GM12878 (cell line): ENCODE data around the gene AKAP9. TPM values are rescaled to one million over a fixed set of nuclear protein-coding genes. Genes with fewer than 3 reads are reported as not detected.

ENCODE experiments used
- ATAC-seq: fragments of 200-7000 bp; cut with Tn5 transposase; 3 replicates; pipeline ENCODE4 v1.9.1; 2020; ENCODE audit warnings: mild to moderate bottlenecking, moderate library complexity
- BruUV-seq: library from RNA; stranded (reverse); fragments of 400-500 nt; replicated peaks from 2 replicates; lab custom pipeline; 2021; lab: Mats Ljungman, UMichigan
- CTCF ChIA-PET: fragments of 300-600 bp; sonication (Branson Sonifier 250); formaldehyde crosslinking; extraction: SDS; loops from one replicate; lab custom pipeline; 2021; ENCODE audit warnings: inconsistent platforms; lab: Yijun Ruan, JAX
- POLR2A ChIA-PET: fragments of 350-600 bp; formaldehyde crosslinking; extraction: SDS; loops from one replicate; lab custom pipeline; 2021; ENCODE audit warnings: inconsistent platforms; lab: Charles Lee
- RAD21 ChIA-PET: fragments of 300-600 bp; sonication (Branson Sonifier 250); formaldehyde crosslinking; loops from one replicate; lab custom pipeline; 2023; ENCODE audit warnings: antibody characterized with exemption; ENCODE audit not compliant: unreplicated experiment; lab: Charles Lee
- SMC1A ChIA-PET: fragments of 300-600 bp; sonication (Branson Sonifier 250); formaldehyde crosslinking; loops from one replicate; lab custom pipeline; 2023; ENCODE audit not compliant: unreplicated experiment, uncharacterized antibody; lab: Charles Lee
- DNase-seq: peaks from one replicate; pipeline ENCODE4 v3.0.0-alpha.2; 2011; ENCODE audit warnings: low read depth, low spot score
- FAIRE-seq: peaks from 3 replicates; lab custom pipeline; 2011; peaks lifted over from hg19 to GRCh38; lab: Jason Lieb, UNC
- H2AFZ ChIP-seq: 2 replicates; pipeline ENCODE4 v1.6.0; 2011; ENCODE audit warnings: low read depth, low read length, control low read depth; ENCODE audit not compliant: control insufficient read depth
- H3K27ac ChIP-seq: 2 replicates; pipeline ENCODE4 v1.5.1; 2011; ENCODE audit warnings: control low read depth; ENCODE audit not compliant: control insufficient read depth, insufficient read depth
- H3K27me3 ChIP-seq, 2 experiments: replicated peaks in 1 of 2; 2 replicates each; pipeline versions ENCODE4 v1.6.0 to v1.6.1; 2011; ENCODE audit warnings: low read length in 1 of 2; ENCODE audit not compliant: control insufficient read depth in 2 of 2, insufficient read depth in 2 of 2
- H3K36me3 ChIP-seq, 2 experiments: 2 replicates each; pipeline ENCODE4 v1.5.1; 2011; ENCODE audit warnings: low read length in 1 of 2; ENCODE audit not compliant: control insufficient read depth in 2 of 2, insufficient read depth in 2 of 2
- H3K4me1 ChIP-seq: 2 replicates; pipeline ENCODE4 v1.6.1; 2011; ENCODE audit warnings: mild to moderate bottlenecking, low read length, moderate library complexity, mixed read lengths; ENCODE audit not compliant: control insufficient read depth, insufficient read depth
- H3K4me2 ChIP-seq: 2 replicates; pipeline ENCODE4 v1.6.0; 2011; ENCODE audit warnings: control low read depth; ENCODE audit not compliant: control insufficient read depth, insufficient read depth
- H3K4me3 ChIP-seq: fragments of 200-600 bp; sonication (generic); 2 replicates; pipeline ENCODE4 v1.5.1; 2016
- H3K79me2 ChIP-seq: 2 replicates; pipeline ENCODE4 v1.6.0; 2011; ENCODE audit warnings: low read length; ENCODE audit not compliant: control insufficient read depth, insufficient read depth
- H3K9ac ChIP-seq: 2 replicates; pipeline ENCODE4 v1.8.0; 2011; ENCODE audit warnings: low read length, control low read depth, mixed read lengths; ENCODE audit not compliant: control insufficient read depth, insufficient read depth
- H3K9me3 ChIP-seq: replicated peaks from 3 replicates; pipeline ENCODE4 v1.5.1; 2011; ENCODE audit warnings: mild to moderate bottlenecking, low read length; ENCODE audit not compliant: control insufficient read depth, insufficient read depth
- H4K20me1 ChIP-seq: 2 replicates; pipeline ENCODE4 v1.6.0; 2011; ENCODE audit not compliant: control insufficient read depth, insufficient read depth
- ATF2 ChIP-seq: IDR thresholded peaks from 2 replicates; pipeline ENCODE4 v1.6.1; 2012; ENCODE audit warnings: low read length, inconsistent platforms
- ATF7 ChIP-seq: fragments of 450-650 bp; IDR thresholded peaks from 2 replicates; pipeline ENCODE4 v1.6.1; 2016; ENCODE audit warnings: low read depth, mild to moderate bottlenecking
- BCL11A ChIP-seq: IDR thresholded peaks from 2 replicates; pipeline ENCODE4 v1.6.1; 2011; ENCODE audit warnings: low read depth, low read length
- BCLAF1 ChIP-seq: fragments of 450-650 bp; IDR thresholded peaks from 2 replicates; pipeline ENCODE4 v1.6.1; 2017; ENCODE audit warnings: antibody characterized with exemption, mild to moderate bottlenecking, moderate library complexity
- CEBPB ChIP-seq, 2 experiments: fragments of 150-350 bp in 1 of 2; IDR thresholded peaks; 2 replicates each; pipeline ENCODE4 v1.6.1; 2012 to 2014; ENCODE audit warnings: low read depth in 2 of 2, low read length in 2 of 2, borderline replicate concordance in 1 of 2, inconsistent platforms in 1 of 2
- ETV6 ChIP-seq, 2 experiments: fragments of 450-650 bp in 1 of 2; IDR thresholded peaks in 1 of 2; conservative IDR thresholded peaks in 1 of 2; 2 replicates each; pipeline ENCODE4 v1.6.1; 2014; ENCODE audit warnings: antibody characterized with exemption in 1 of 2, borderline replicate concordance in 1 of 2, low read depth in 1 of 2, mild to moderate bottlenecking in 1 of 2, moderate library complexity in 1 of 2
- MTA2 ChIP-seq: fragments of 450-650 bp; IDR thresholded peaks from 2 replicates; pipeline ENCODE4 v1.6.1; 2016; ENCODE audit warnings: low read depth, mild to moderate bottlenecking, moderate library complexity
- NBN ChIP-seq: fragments of 450-650 bp; IDR thresholded peaks from 2 replicates; pipeline ENCODE4 v1.6.1; 2016
- NFYB ChIP-seq: IDR thresholded peaks from 2 replicates; pipeline ENCODE4 v1.6.1; 2011; ENCODE audit warnings: low read depth, mild to moderate bottlenecking, low read length, improper control_type of control experiment, moderate library complexity; ENCODE audit not compliant: insufficient read depth
- PKNOX1 ChIP-seq: fragments of 450-650 bp; IDR thresholded peaks from 2 replicates; pipeline ENCODE4 v1.6.1; 2016; ENCODE audit warnings: mild to moderate bottlenecking
- PRDM15 ChIP-seq: fragments of 450-650 bp; formaldehyde crosslinking; IDR thresholded peaks from 2 replicates; pipeline ENCODE4 v1.4.0; 2020; ENCODE audit warnings: mild to moderate bottlenecking, moderate library complexity
- TAF1 ChIP-seq: IDR thresholded peaks from 2 replicates; pipeline ENCODE4 v1.6.1; 2011; ENCODE audit warnings: mild to moderate bottlenecking, low read depth, low read length, borderline replicate concordance
- TCF12 ChIP-seq: IDR thresholded peaks from 2 replicates; pipeline ENCODE4 v1.6.1; 2011; ENCODE audit warnings: low read depth, mild to moderate bottlenecking, low read length
- USF2 ChIP-seq: IDR thresholded peaks from 2 replicates; pipeline ENCODE4 v1.6.1; 2011; ENCODE audit warnings: low read depth, low read length, improper control_type of control experiment, borderline replicate concordance
- ZNF274 ChIP-seq: IDR thresholded peaks from one replicate; pipeline ENCODE4 v1.8.0; 2011; ENCODE audit not compliant: insufficient read length, insufficient read depth
- WGBS: methylation state at CpG from one replicate; pipeline ENCODE4 v1.1.6; 2016; ENCODE audit warnings: low lambda C conversion rate; ENCODE audit not compliant: insufficient replicate concordance, insufficient coverage; ENCODE audit errors: missing lambda C conversion rate; 5-methylcytosine and 5-hydroxymethylcytosine counted together
- in situ Hi-C: fragments of 300-500 bp; cut with MboI; formaldehyde crosslinking; loops from 9 replicates; pipeline ENCODE4 v1.14.3; 2018; ENCODE audit warnings: mixed read lengths
- intact Hi-C: fragments of 100-400 bp; cut with micrococcal nuclease; formaldehyde crosslinking; loops from one replicate; pipeline ENCODE4 v1.14.2; 2022; ENCODE audit not compliant: unreplicated experiment
- polyA plus RNA-seq, 11 experiments: library from polyadenylated mRNA; depleted of rRNA in 4 of 11; unstranded in 6 of 11; stranded (reverse) in 5 of 11; fragments of >200 nt; fragmentation: Nextera tagmentation in 4 of 11; fragmentation: Illumina TruSeq in 1 of 11; extraction: Ambion mirVana in 4 of 11; extraction: Trizol in 1 of 11; gene quantifications; 1 replicate in 1 of 11; 2 replicates in 10 of 11; pipeline versions ENCODE4 v1.2.1 to v1.2.3, GENCODE V29; 2011 to 2016; ENCODE audit warnings: inconsistent platforms in 2 of 11, missing spikeins in 2 of 11, low read depth in 1 of 11
- total RNA-seq, 4 experiments: library from RNA; depleted of rRNA in 3 of 4; stranded (reverse); fragments of >200 nt in 3 of 4; fragmentation: Illumina TruSeq in 1 of 4; extraction: Trizol in 1 of 4; gene quantifications; 2 replicates each; pipeline versions ENCODE4 v1.2.1 to v1.2.3, GENCODE V29; 2013 to 2021

Gene AKAP9
- total and polyA plus RNA-seq, 10 of the 15 experiments (the other 5 are each of a cell fraction or from before 2014, with no cell fraction given), result 21.1 to 62.8 (median 31.6) TPM

- no peaks in the 10 kb centered on the region for H3K27me3 ChIP-seq
- POLR2A ChIA-PET, result no interaction called here
- no peak overlapping the region for H2AFZ ChIP-seq
- no peaks in the 10 kb centered on the region for H3K4me1 ChIP-seq
- no peak for FAIRE-seq
- BruUV-seq, result no TSS peak
- H3K27ac ChIP-seq, result no peak overlapping the region
- no peak overlapping the region for H3K4me3 ChIP-seq
- SMC1A ChIA-PET, result no interaction called here
- no peaks in the 10 kb centered on the region for H3K9me3 ChIP-seq
- H3K36me3 ChIP-seq, result no peaks in the 10 kb centered on the region
- 0% methylated on average over 1 of the region's 1 CpG for WGBS
- intact Hi-C loops, result no loop called here
- ATAC-seq, result no peak
- DNase-seq, result no peak
- RAD21 ChIA-PET, result no interaction called here
- no peak overlapping the region for H3K4me2 ChIP-seq
- no peaks in the 10 kb centered on the region for H4K20me1 ChIP-seq
- H3K9ac ChIP-seq, result no peak overlapping the region
- CTCF ChIA-PET, result interaction anchor here (1.1 to 1.5 kb wide), 2 partner anchors 14 to 548 kb away, joined by 4 read pairs; partner anchors contain the start of gene GATAD1
- in situ Hi-C loops, result no loop called here
- H3K79me2 ChIP-seq, result no peaks in the 10 kb centered on the region
- TF ChIP-seq ATF2, result no peak
- no peak for TF ChIP-seq CEBPB (IDR thresholded peaks at IDR 0.05; ENCODE audit: borderline replicate concordance in 1 of 2, low read depth in 2 of 2, low read length in 2 of 2)
- TF ChIP-seq BCLAF1, result no peak
- TF ChIP-seq PKNOX1, result no peak
- no peak for TF ChIP-seq USF2
- TF ChIP-seq ZNF274, result no peak
- TF ChIP-seq TAF1, result no peak
- no peak for TF ChIP-seq ATF7
- TF ChIP-seq NBN, result no peak
- TF ChIP-seq TCF12, result no peak
- TF ChIP-seq MTA2, result no peak
- TF ChIP-seq NFYB, result no peak
- TF ChIP-seq PRDM15, result no peak
- no peak for TF ChIP-seq ETV6 (conservative IDR thresholded peaks at IDR 0.05 in 1 of 2, IDR thresholded peaks at IDR 0.05 in 1 of 2; ENCODE audit: borderline replicate concordance in 1 of 2, low read depth in 1 of 2)
- TF ChIP-seq BCL11A, result no peak
Measured at GRCh38 chr7:91899563-91899962, 41.1 kb upstream of the AKAP9 start.
